GM04504 (cell line): ENCODE results near the gene PHF21B.
A peak's percentile ranks its signal among the peaks of the same experiment; 100 is the strongest.
"Not testable (repeated sequence)": the region's sequence is repeated elsewhere in the genome, so short reads cannot be mapped to it uniquely, and the experiment has no call there.

Source experiments
- DNase-seq: peaks from one replicate; pipeline ENCODE4 v3.0.0-alpha.2; 2012; ENCODE audit warnings: low read depth

Gene PHF21B

GRCh38 chr22:44933666-44934453 lies 75.9 kb downstream of the PHF21B start:
- DNase-seq, result no peak

GRCh38 chr22:44932493-44932892 lies 77.3 kb downstream of the PHF21B start:
- DNase-seq, result no peak

GRCh38 chr22:44931766-44932165 lies 78.0 kb downstream of the PHF21B start:
- DNase-seq, result no peak

GRCh38 chr22:44931077-44931540 lies 78.7 kb downstream of the PHF21B start:
- DNase-seq, result peak; percentile 4

- DNase-seq, result no peak
Observed at GRCh38 chr22:44930711-44931035, 79.1 kb downstream of the PHF21B start.

GRCh38 chr22:44930016-44930710 lies 79.6 kb downstream of the PHF21B start:
- DNase-seq, result no peak

GRCh38 chr22:44929359-44930015 lies 80.3 kb downstream of the PHF21B start:
- no peak for DNase-seq

- DNase-seq, result no peak
Observed at GRCh38 chr22:44928711-44929358, 81.0 kb downstream of the PHF21B start.

- DNase-seq, result no peak
Observed at GRCh38 chr22:44928136-44928463, 81.7 kb downstream of the PHF21B start.

- no peak for DNase-seq
Observed at GRCh38 chr22:44927463-44928135, 82.2 kb downstream of the PHF21B start.

GRCh38 chr22:44926491-44927415 lies 83.1 kb downstream of the PHF21B start:
- no peak for DNase-seq

- DNase-seq, result no peak
Observed at GRCh38 chr22:44926124-44926475, 83.7 kb downstream of the PHF21B start.

- DNase-seq, result no peak
Observed at GRCh38 chr22:44925465-44926123, 84.2 kb downstream of the PHF21B start.

- no peak for DNase-seq
Observed at GRCh38 chr22:44924710-44925109, 85.1 kb downstream of the PHF21B start.

- no peak for DNase-seq
Observed at GRCh38 chr22:44924098-44924497, 85.7 kb downstream of the PHF21B start.

GRCh38 chr22:44921766-44922165 lies 88.0 kb downstream of the PHF21B start:
- not testable (repeated sequence) for DNase-seq

GRCh38 chr22:44920183-44920582 lies 89.6 kb downstream of the PHF21B start:
- DNase-seq, result no peak

GRCh38 chr22:44919691-44920090 lies 90.1 kb downstream of the PHF21B start:
- no peak for DNase-seq

- DNase-seq, result no peak
Observed at GRCh38 chr22:44918925-44919392, 90.8 kb downstream of the PHF21B start.

GRCh38 chr22:44918166-44918924 lies 91.5 kb downstream of the PHF21B start:
- DNase-seq, result no peak
